Uterus (tissue), 4 donors: ENCODE measurements around the gene IL18BP. TPM values are rescaled to one million over a fixed set of nuclear protein-coding genes. Genes with fewer than 3 reads are reported as not detected.

Source experiments
- DNase-seq, 2 donors: peaks; one replicate each; pipeline ENCODE4 v3.0.0-alpha.2; 2019 to 2020
- H3K27ac ChIP-seq, 2 donors: fragments of 200-600 bp; sonication (generic); 1 replicate in 1 of 2; 2 replicates in 1 of 2; pipeline ENCODE4 v1.5.1; 2016 to 2018
- H3K27me3 ChIP-seq, 2 donors: fragments of 200-600 bp; sonication (generic); one replicate each; pipeline ENCODE4 v1.5.1; 2018 to 2019; ENCODE audit warnings: control low read depth in 1 of 2
- H3K36me3 ChIP-seq, 2 donors: fragments of 200-600 bp; sonication (generic); one replicate each; pipeline ENCODE4 v1.5.1; 2019; ENCODE audit warnings: control low read depth in 1 of 2
- H3K4me1 ChIP-seq, 2 donors: fragments of 200-600 bp; sonication (generic); one replicate each; pipeline ENCODE4 v1.5.1; 2018 to 2019; ENCODE audit warnings: control low read depth in 1 of 2
- H3K4me3 ChIP-seq, 2 donors: fragments of 200-600 bp; sonication (generic); 1 replicate in 1 of 2; 2 replicates in 1 of 2; pipeline ENCODE4 v1.5.1; 2018 to 2019; ENCODE audit warnings: mild to moderate bottlenecking in 1 of 2
- H3K9me3 ChIP-seq, 2 donors: fragments of 200-600 bp; sonication (generic); one replicate each; pipeline ENCODE4 v1.5.1; 2019; ENCODE audit warnings: control low read depth in 1 of 2
- POLR2A ChIP-seq, 2 donors: fragments of 450-650 bp; IDR thresholded peaks; one replicate each; pipeline ENCODE4 v1.6.1; 2016; ENCODE audit warnings: antibody characterized with exemption in 2 of 2, mild to moderate bottlenecking in 1 of 2, moderate library complexity in 1 of 2
- intact Hi-C: fragments of 100-400 bp; cut with DNase I; formaldehyde crosslinking; loops from one replicate; pipeline ENCODE4 v1.15.1; 2023; ENCODE audit warnings: low total_unique reads
- total RNA-seq, 4 donors: library from RNA; depleted of rRNA in 3 of 4; stranded (reverse); fragments of >200 nt in 3 of 4; gene quantifications; one replicate each; pipeline versions ENCODE4 v1.1.0 to v1.2.4, GENCODE V29; 2014 to 2023
- TF ChIP-seq, protein P1 (sequence below), 4 experiments: fragments of 200-600 bp in 2 of 4; fragments of 450-650 bp in 2 of 4; sonication (generic) in 2 of 4; IDR thresholded peaks; one replicate each; pipeline ENCODE4 v1.5.1; 2016 to 2019; ENCODE audit warnings: antibody characterized with exemption in 4 of 4, mild to moderate bottlenecking in 2 of 4, moderate library complexity in 1 of 4
- donor health status: DM: yes; HTN: yes; CAD: no.

The IL18BP gene
- total RNA-seq, 4 donors from 2014 or later = 7.3 to 24.6 (median 10.5) TPM

DNA sequence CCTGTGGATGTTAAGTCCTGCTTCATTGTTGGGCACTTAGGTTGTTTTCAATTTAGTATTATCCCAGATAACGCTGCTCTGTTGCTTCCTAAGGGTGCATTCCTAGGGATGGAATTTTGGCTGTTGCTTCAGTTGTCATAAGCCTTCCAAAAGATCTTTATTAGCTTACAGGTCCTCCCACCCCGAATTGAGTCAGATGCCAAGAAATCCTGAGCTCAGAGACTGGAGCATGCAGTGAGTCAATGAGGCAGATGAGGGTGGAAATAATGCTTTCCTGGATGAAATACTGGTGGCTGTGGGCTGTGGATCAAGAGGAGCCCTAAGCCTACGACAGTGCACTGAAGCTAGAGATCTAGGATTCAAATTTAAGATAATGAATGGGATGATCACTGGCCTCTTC is 10.7 kb upstream of the IL18BP start:
- DNase-seq = peak; percentile 57 to 78
- intact Hi-C loops = no loop called here
- no peaks in the 10 kb centered on the region for H3K27me3 ChIP-seq
- H3K4me3 ChIP-seq = no peak overlapping the region
- no peaks in the 10 kb centered on the region for H3K9me3 ChIP-seq
- no peaks in the 10 kb centered on the region for H3K4me1 ChIP-seq
- no peaks in the 10 kb centered on the region for H3K36me3 ChIP-seq
- no peak for TF ChIP-seq POLR2A (IDR thresholded peaks at IDR 0.05)
- TF ChIP-seq, protein P1, sequence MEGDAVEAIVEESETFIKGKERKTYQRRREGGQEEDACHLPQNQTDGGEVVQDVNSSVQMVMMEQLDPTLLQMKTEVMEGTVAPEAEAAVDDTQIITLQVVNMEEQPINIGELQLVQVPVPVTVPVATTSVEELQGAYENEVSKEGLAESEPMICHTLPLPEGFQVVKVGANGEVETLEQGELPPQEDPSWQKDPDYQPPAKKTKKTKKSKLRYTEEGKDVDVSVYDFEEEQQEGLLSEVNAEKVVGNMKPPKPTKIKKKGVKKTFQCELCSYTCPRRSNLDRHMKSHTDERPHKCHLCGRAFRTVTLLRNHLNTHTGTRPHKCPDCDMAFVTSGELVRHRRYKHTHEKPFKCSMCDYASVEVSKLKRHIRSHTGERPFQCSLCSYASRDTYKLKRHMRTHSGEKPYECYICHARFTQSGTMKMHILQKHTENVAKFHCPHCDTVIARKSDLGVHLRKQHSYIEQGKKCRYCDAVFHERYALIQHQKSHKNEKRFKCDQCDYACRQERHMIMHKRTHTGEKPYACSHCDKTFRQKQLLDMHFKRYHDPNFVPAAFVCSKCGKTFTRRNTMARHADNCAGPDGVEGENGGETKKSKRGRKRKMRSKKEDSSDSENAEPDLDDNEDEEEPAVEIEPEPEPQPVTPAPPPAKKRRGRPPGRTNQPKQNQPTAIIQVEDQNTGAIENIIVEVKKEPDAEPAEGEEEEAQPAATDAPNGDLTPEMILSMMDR (IDR thresholded peaks at IDR 0.05) = no peak
- H3K27ac ChIP-seq = peak overlapping the region; percentile 49 to 74

DNA sequence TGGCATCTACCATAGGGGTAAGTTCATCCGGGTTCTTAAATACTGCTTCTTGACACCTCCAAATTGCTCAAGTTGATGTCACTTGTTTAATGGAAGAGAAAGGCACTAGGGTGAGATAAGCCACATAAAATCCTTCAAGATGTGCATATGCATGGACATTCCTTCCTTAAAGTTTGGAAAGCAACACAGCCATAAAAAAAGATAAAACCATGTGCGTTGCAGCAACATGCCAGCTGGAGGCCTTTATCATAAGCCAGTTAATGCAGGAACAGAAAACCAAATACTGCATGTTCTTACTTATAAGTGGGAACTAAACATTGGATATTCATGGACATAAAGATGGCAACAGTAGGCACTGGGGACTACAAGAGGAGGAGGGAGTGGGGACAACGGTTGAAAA is 8.0 kb upstream of the IL18BP start:
- no peak overlapping the region for H3K27ac ChIP-seq
- H3K4me3 ChIP-seq = no peak overlapping the region
- DNase-seq = no peak
- H3K9me3 ChIP-seq = no peaks in the 10 kb centered on the region
- TF ChIP-seq, protein P1 (IDR thresholded peaks at IDR 0.05) = no peak
- TF ChIP-seq POLR2A (IDR thresholded peaks at IDR 0.05) = no peak
- no peaks in the 10 kb centered on the region for H3K4me1 ChIP-seq
- H3K36me3 ChIP-seq = no peaks in the 10 kb centered on the region
- H3K27me3 ChIP-seq = no peaks in the 10 kb centered on the region
- intact Hi-C loops = no loop called here

DNA sequence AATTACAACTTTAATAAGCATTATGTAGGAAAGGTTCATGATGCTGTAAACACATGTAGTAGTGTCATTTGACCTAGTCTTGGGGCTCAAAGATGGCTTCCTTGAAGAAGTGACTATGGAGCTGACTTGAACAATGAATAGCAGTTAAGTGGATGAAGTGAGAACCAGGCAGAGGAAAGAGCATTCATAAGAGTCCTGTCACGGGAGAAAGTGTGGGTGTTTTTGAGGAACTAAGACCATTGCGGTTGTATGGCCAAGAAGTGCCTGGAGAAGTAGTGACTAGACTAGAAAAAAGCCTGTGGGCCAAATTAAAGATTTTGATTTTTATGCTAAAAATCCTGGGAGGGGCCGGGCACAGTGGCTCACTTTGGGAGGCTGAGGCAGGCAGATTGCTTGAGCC is 7.2 kb upstream of the IL18BP start:
- Histone ChIP-seq H3K9me3 (no peaks in the 10 kb centered on the region), H3K27me3 (no peaks in the 10 kb centered on the region), H3K27ac (no peak overlapping the region), H3K4me1 (no peaks in the 10 kb centered on the region), H3K36me3 (no peaks in the 10 kb centered on the region), H3K4me3 (no peak overlapping the region)
- DNase-seq = no peak
- intact Hi-C loops = no loop called here
- TF ChIP-seq, protein P1 (IDR thresholded peaks at IDR 0.05) = no peak
- TF ChIP-seq POLR2A (IDR thresholded peaks at IDR 0.05) = no peak

DNA sequence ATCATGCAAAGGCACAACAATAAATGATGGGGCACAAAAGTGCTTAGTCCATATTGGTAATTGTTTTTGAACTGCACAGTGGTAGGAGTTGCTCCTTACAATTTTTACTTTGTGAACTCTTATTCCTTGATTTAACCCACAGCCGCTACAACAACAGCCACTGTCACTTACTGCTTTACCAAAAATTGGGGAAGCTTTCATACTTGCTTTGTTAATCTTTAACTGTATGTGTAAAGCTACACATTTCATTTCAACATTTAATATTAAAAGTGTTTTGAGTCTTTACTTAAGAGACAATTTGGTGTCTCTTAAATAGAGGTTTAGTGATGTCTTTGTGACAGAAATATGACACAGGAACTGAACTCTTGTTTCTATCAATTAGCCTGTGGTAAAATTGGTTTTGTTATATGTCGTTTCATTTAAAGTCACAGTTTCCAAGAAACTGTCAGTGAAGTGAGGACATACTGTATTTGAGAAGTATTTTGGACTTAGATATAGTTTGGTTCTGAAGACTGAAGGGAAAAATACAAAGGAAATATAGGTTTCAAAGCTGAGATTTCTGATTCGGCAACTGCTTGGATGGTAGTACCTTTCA is 6.5 kb upstream of the IL18BP start:
- TF ChIP-seq, protein P1 (IDR thresholded peaks at IDR 0.05) = no peak
- TF ChIP-seq POLR2A (IDR thresholded peaks at IDR 0.05) = no peak
- intact Hi-C loops = no loop called here
- H3K36me3 ChIP-seq = no peaks in the 10 kb centered on the region

DNA sequence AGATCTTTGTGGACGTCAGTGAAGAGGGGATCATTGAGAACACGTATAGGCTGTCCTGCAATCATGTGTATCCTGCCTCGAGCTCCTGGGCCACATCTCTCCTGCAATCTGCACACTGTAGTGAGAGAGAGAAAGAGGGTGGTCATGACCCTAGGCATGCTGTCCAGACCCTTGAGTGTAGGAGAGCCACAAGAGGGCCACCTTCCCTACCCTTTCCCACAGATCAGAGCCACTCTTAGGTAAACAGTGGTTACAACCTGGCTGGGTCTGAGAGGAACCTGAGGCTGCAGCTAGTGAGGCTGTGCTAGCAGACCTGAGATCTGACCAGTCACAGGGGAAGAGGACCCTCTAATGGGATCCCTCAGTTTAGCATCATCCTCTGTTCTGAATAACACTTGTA is 3.9 kb upstream of the IL18BP start:
- intact Hi-C loops = no loop called here
- TF ChIP-seq POLR2A (IDR thresholded peaks at IDR 0.05) = no peak
- TF ChIP-seq, protein P1 (IDR thresholded peaks at IDR 0.05) = no peak
- Histone ChIP-seq H3K9me3 (no peaks in the 10 kb centered on the region), H3K27me3 (no peaks in the 10 kb centered on the region), H3K4me1 (no peaks in the 10 kb centered on the region), H3K36me3 (no peaks in the 10 kb centered on the region), H3K27ac (no peak overlapping the region), H3K4me3 (no peak overlapping the region)
- DNase-seq = no peak

More for the DNA sequence above, 6.5 kb upstream of the IL18BP start:
- H3K4me1 ChIP-seq = no peaks in the 10 kb centered on the region
- H3K27me3 ChIP-seq = no peaks in the 10 kb centered on the region
- H3K27ac ChIP-seq = no peak overlapping the region
- no peaks in the 10 kb centered on the region for H3K9me3 ChIP-seq
- no peak overlapping the region for H3K4me3 ChIP-seq
- no peak for DNase-seq
